ENCODE results near the gene ZYX.

ZYX gene

GRCh38 chr7:143363016-143363937, 17.9 kb upstream of the ZYX start:
- TF ChIP-seq CTCF (IDR thresholded peaks at IDR 0.05; ENCODE audit: insufficient read depth, missing control alignments), result no peak
- DNase-seq (ENCODE audit: insufficient read length, low spot score) (no peak), FAIRE-seq (no peak)

- FAIRE-seq, result no peak
- DNase-seq (ENCODE audit: insufficient read length, low spot score), result no peak
- no peak for TF ChIP-seq CTCF (IDR thresholded peaks at IDR 0.05; ENCODE audit: insufficient read depth, missing control alignments)
These were observed 13.2 kb upstream of the ZYX start for GRCh38 chr7:143367972-143368371.

GRCh38 chr7:143368387-143368786, 12.8 kb upstream of the ZYX start:
- FAIRE-seq (no peak), DNase-seq (ENCODE audit: insufficient read length, low spot score) (no peak)
- no peak for TF ChIP-seq CTCF (IDR thresholded peaks at IDR 0.05; ENCODE audit: insufficient read depth, missing control alignments)

- DNase-seq (ENCODE audit: insufficient read length, low spot score) (no peak), FAIRE-seq (no peak)
- no peak for TF ChIP-seq CTCF (IDR thresholded peaks at IDR 0.05; ENCODE audit: insufficient read depth, missing control alignments)
These were observed 11.2 kb upstream of the ZYX start for GRCh38 chr7:143369678-143370651.

- TF ChIP-seq CTCF (IDR thresholded peaks at IDR 0.05; ENCODE audit: insufficient read depth, missing control alignments), result no peak
- DNase-seq (ENCODE audit: insufficient read length, low spot score) (no peak), FAIRE-seq (no peak)
These were observed 9.1 kb upstream of the ZYX start for GRCh38 chr7:143372070-143372469.

- no peak for DNase-seq (ENCODE audit: insufficient read length, low spot score)
- no peak for TF ChIP-seq CTCF (IDR thresholded peaks at IDR 0.05; ENCODE audit: insufficient read depth, missing control alignments)
- FAIRE-seq, result no peak
These were observed 7.8 kb upstream of the ZYX start for GRCh38 chr7:143373255-143373794.
